ENCODE measurements around the gene FABP1.

- no peak for TF ChIP-seq POLR2A (IDR thresholded peaks at IDR 0.05)
- TF ChIP-seq CTCF (IDR thresholded peaks at IDR 0.05) = no peak
Observed at GRCh38 chr2:88128654-88129312, 921 bp upstream of the FABP1 start.

Measured in Peyer's patch (tissue), 4 donors.